ENCODE data around the gene VSTM5.

Gene VSTM5

GRCh38 chr11:93842461-93842860 is 8.0 kb downstream of the VSTM5 start:
- DNase-seq (ENCODE audit: low read depth, low spot score), result peak; percentile 96

GRCh38 chr11:93842034-93842433 is 8.4 kb downstream of the VSTM5 start:
- DNase-seq (ENCODE audit: low read depth, low spot score), result no peak

- DNase-seq (ENCODE audit: low read depth, low spot score), result no peak
These were observed 9.0 kb downstream of the VSTM5 start for GRCh38 chr11:93841446-93841845.

- peak; percentile 30 for DNase-seq (ENCODE audit: low read depth, low spot score)
These were observed 9.4 kb downstream of the VSTM5 start for GRCh38 chr11:93840981-93841380.

GRCh38 chr11:93840180-93840579 is 10.2 kb downstream of the VSTM5 start:
- DNase-seq (ENCODE audit: low read depth, low spot score), result no peak

- DNase-seq (ENCODE audit: low read depth, low spot score), result no peak
These were observed 11.5 kb downstream of the VSTM5 start for GRCh38 chr11:93838967-93839366.

GRCh38 chr11:93832780-93833179 is 17.6 kb downstream of the VSTM5 start:
- no peak for DNase-seq (ENCODE audit: low read depth, low spot score)

GRCh38 chr11:93831343-93832127 is 18.9 kb downstream of the VSTM5 start:
- DNase-seq (ENCODE audit: low read depth, low spot score), result no peak

- no peak for DNase-seq (ENCODE audit: low read depth, low spot score)
These were observed 20.8 kb downstream of the VSTM5 start for GRCh38 chr11:93829598-93829997.

- no peak for DNase-seq (ENCODE audit: low read depth, low spot score)
These were observed 23.1 kb downstream of the VSTM5 start for GRCh38 chr11:93827363-93827762.

GRCh38 chr11:93823210-93823609 is 27.2 kb downstream of the VSTM5 start:
- DNase-seq (ENCODE audit: low read depth, low spot score), result no peak

- DNase-seq (ENCODE audit: low read depth, low spot score), result peak; percentile 43
These were observed 28.1 kb downstream of the VSTM5 start for GRCh38 chr11:93822359-93822758.

- no peak for DNase-seq (ENCODE audit: low read depth, low spot score)
These were observed 28.8 kb downstream of the VSTM5 start for GRCh38 chr11:93821617-93822016.

GRCh38 chr11:93820847-93821246 is 29.6 kb downstream of the VSTM5 start:
- no peak for DNase-seq (ENCODE audit: low read depth, low spot score)

GRCh38 chr11:93819966-93820695 is 30.3 kb downstream of the VSTM5 start:
- peak; percentile 39 for DNase-seq (ENCODE audit: low read depth, low spot score)

GRCh38 chr11:93817426-93818348 is 32.7 kb downstream of the VSTM5 start:
- DNase-seq (ENCODE audit: low read depth, low spot score), result peak; percentile 39

GRCh38 chr11:93814966-93815633 is 35.3 kb downstream of the VSTM5 start:
- peak; percentile 28 for DNase-seq (ENCODE audit: low read depth, low spot score)

- no peak for DNase-seq (ENCODE audit: low read depth, low spot score)
These were observed 36.4 kb downstream of the VSTM5 start for GRCh38 chr11:93813974-93814373.

GRCh38 chr11:93807980-93808379 is 42.4 kb downstream of the VSTM5 start:
- no peak for DNase-seq (ENCODE audit: low read depth, low spot score)

- DNase-seq (ENCODE audit: low read depth, low spot score), result no peak
These were observed 45.5 kb downstream of the VSTM5 start for GRCh38 chr11:93804879-93805278.

GRCh38 chr11:93801366-93801765 is 49.1 kb downstream of the VSTM5 start:
- no peak for DNase-seq (ENCODE audit: low read depth, low spot score)

Measured in astrocyte of the hippocampus (primary cell).